ENCODE results near the gene CELSR3. TPM values are rescaled to one million over a fixed set of nuclear protein-coding genes. Genes with fewer than 3 reads are reported as not detected.

CELSR3 gene
- total RNA-seq, 2 experiments from 2014 or later = 15.8 to 17.8 TPM

GRCh38 chr3:48601622-48601994 is 61.1 kb downstream of the CELSR3 start:
- CTCF ChIA-PET = no interaction called here
- H3K36me3 Mint-ChIP-seq (ENCODE audit: low read depth) = peaks cover 44% of the 10 kb centered on the region
- intact Hi-C loops (cut with micrococcal nuclease) = no loop called here
- peaks cover under 1% of the 10 kb centered on the region for H3K4me1 Mint-ChIP-seq (ENCODE audit: low read depth)
- no peaks in the 10 kb centered on the region for H3K27me3 Mint-ChIP-seq
- DNase-seq (no peak), ATAC-seq (no peak)
- no peaks in the 10 kb centered on the region for H3K9me3 Mint-ChIP-seq
- TF ChIP-seq CTCF (IDR thresholded peaks at IDR 0.05) = no peak
- POLR2A ChIA-PET = interaction anchor here (1.1 to 1.2 kb wide), 2 partner anchors 42 to 145 kb away, joined by 3 to 4 read pairs; no protein-coding TSS in a partner anchor
- H3K4me3 Mint-ChIP-seq = no peak overlapping the region
- no peak overlapping the region for H3K27ac Mint-ChIP-seq

GRCh38 chr3:48600711-48601621 is 61.7 kb downstream of the CELSR3 start:
- no peak overlapping the region for H3K27ac Mint-ChIP-seq
- no peaks in the 10 kb centered on the region for H3K9me3 Mint-ChIP-seq
- ATAC-seq (no peak), DNase-seq (no peak)
- no peaks in the 10 kb centered on the region for H3K4me1 Mint-ChIP-seq (ENCODE audit: low read depth)
- POLR2A ChIA-PET = interaction anchor here (1.1 kb wide), 1 partner anchor 144 kb away, joined by 4 read pairs; no protein-coding TSS in a partner anchor
- H3K4me3 Mint-ChIP-seq = no peak overlapping the region
- peaks cover 42% of the 10 kb centered on the region for H3K36me3 Mint-ChIP-seq (ENCODE audit: low read depth)
- intact Hi-C loops (cut with micrococcal nuclease) = no loop called here
- no peak for TF ChIP-seq CTCF (IDR thresholded peaks at IDR 0.05)
- H3K27me3 Mint-ChIP-seq = no peaks in the 10 kb centered on the region
- CTCF ChIA-PET = no interaction called here

- Mint-ChIP-seq H3K9me3 (no peaks in the 10 kb centered on the region), H3K4me1 (ENCODE audit: low read depth) (no peaks in the 10 kb centered on the region), H3K27ac (no peak overlapping the region), H3K4me3 (no peak overlapping the region), H3K36me3 (ENCODE audit: low read depth) (peaks cover 33% of the 10 kb centered on the region), H3K27me3 (peaks cover 2% of the 10 kb centered on the region)
- ATAC-seq = no peak
- intact Hi-C loops (cut with micrococcal nuclease) = no loop called here
- ChIA-PET POLR2A (no interaction called here), CTCF (no interaction called here)
- DNase-seq = no peak
- no peak for TF ChIP-seq CTCF (IDR thresholded peaks at IDR 0.05)
Measured at GRCh38 chr3:48599509-48600285, 63.0 kb downstream of the CELSR3 start.

GRCh38 chr3:48599077-48599501 is 63.6 kb downstream of the CELSR3 start:
- no peaks in the 10 kb centered on the region for H3K9me3 Mint-ChIP-seq
- no peak for TF ChIP-seq CTCF (IDR thresholded peaks at IDR 0.05)
- POLR2A ChIA-PET = no interaction called here
- peaks cover 7% of the 10 kb centered on the region for H3K27me3 Mint-ChIP-seq
- no peak overlapping the region for H3K27ac Mint-ChIP-seq
- intact Hi-C loops (cut with micrococcal nuclease) = no loop called here
- H3K36me3 Mint-ChIP-seq (ENCODE audit: low read depth) = peaks cover 27% of the 10 kb centered on the region
- H3K4me1 Mint-ChIP-seq (ENCODE audit: low read depth) = peaks cover 5% of the 10 kb centered on the region
- no peak for ATAC-seq
- no peak for DNase-seq
- no peak overlapping the region for H3K4me3 Mint-ChIP-seq
- CTCF ChIA-PET = interaction anchor here (0.6 to 1.6 kb wide), 2 partner anchors 17 to 37 kb away, joined by 3 to 4 read pairs; partner anchors contain the start of gene SLC26A6

Measured in activated CD8-positive, alpha-beta T cell treated with anti-CD3 and anti-CD28 coated beads for 36 hours (primary cell).